SIG-M5 (cell line): ENCODE data around the gene RARB.

Experiments
- DNase-seq: peaks from one replicate; lab custom pipeline; 2025; lab: John Stamatoyannopoulos, UW

RARB gene

GRCh38 chr3:25578059-25578458 is 150.0 kb downstream of the RARB start:
- no peak for DNase-seq

- DNase-seq = no peak
These were observed 152.5 kb downstream of the RARB start for GRCh38 chr3:25580534-25580933.

- DNase-seq = no peak
These were observed 153.3 kb downstream of the RARB start for GRCh38 chr3:25581335-25581734.

- no peak for DNase-seq
These were observed 153.8 kb downstream of the RARB start for GRCh38 chr3:25581823-25582222.

GRCh38 chr3:25582242-25582641 is 154.2 kb downstream of the RARB start:
- DNase-seq = no peak

GRCh38 chr3:25583343-25583742 is 155.3 kb downstream of the RARB start:
- no peak for DNase-seq

GRCh38 chr3:25584011-25584789 is 156.1 kb downstream of the RARB start:
- DNase-seq = no peak

GRCh38 chr3:25585361-25586166 is 157.5 kb downstream of the RARB start:
- DNase-seq = no peak

- no peak for DNase-seq
These were observed 158.1 kb downstream of the RARB start for GRCh38 chr3:25586167-25586505.

- no peak for DNase-seq
These were observed 158.5 kb downstream of the RARB start for GRCh38 chr3:25586553-25586952.

GRCh38 chr3:25587094-25587493 is 159.0 kb downstream of the RARB start:
- no peak for DNase-seq

- no peak for DNase-seq
These were observed 159.5 kb downstream of the RARB start for GRCh38 chr3:25587526-25587925.

- DNase-seq = no peak
These were observed 159.9 kb downstream of the RARB start for GRCh38 chr3:25587975-25588374.

GRCh38 chr3:25588441-25589103 is 160.5 kb downstream of the RARB start:
- DNase-seq = no peak

GRCh38 chr3:25589104-25589782 is 161.2 kb downstream of the RARB start:
- no peak for DNase-seq

- DNase-seq = no peak
These were observed 161.8 kb downstream of the RARB start for GRCh38 chr3:25589783-25590258.

- DNase-seq = peak; percentile 11
These were observed 164.5 kb downstream of the RARB start for GRCh38 chr3:25592510-25592968.

- DNase-seq = no peak
These were observed 164.9 kb downstream of the RARB start for GRCh38 chr3:25593001-25593400.

GRCh38 chr3:25594007-25594502 is 166.0 kb downstream of the RARB start:
- DNase-seq = no peak

GRCh38 chr3:25597535-25598101 is 169.6 kb downstream of the RARB start:
- DNase-seq = no peak

- DNase-seq = peak; percentile 29
These were observed 175.6 kb downstream of the RARB start for GRCh38 chr3:25603703-25604102.
